EH (cell line): ENCODE data around the gene SLC25A21.

Experiments used
- DNase-seq: peaks from one replicate; pipeline ENCODE4 v3.0.0-alpha.2; 2015; ENCODE audit warnings: low read depth

The SLC25A21 gene

GRCh38 chr14:37045340-37046061 lies 126.9 kb downstream of the SLC25A21 start:
- no peak for DNase-seq

- no peak for DNase-seq
Measured at GRCh38 chr14:37037636-37038387, 134.6 kb downstream of the SLC25A21 start.

GRCh38 chr14:37036669-37037341 lies 135.6 kb downstream of the SLC25A21 start:
- peak; percentile 49 for DNase-seq

- no peak for DNase-seq
Measured at GRCh38 chr14:37035401-37035800, 137.0 kb downstream of the SLC25A21 start.

GRCh38 chr14:37034410-37035285 lies 137.8 kb downstream of the SLC25A21 start:
- peak; percentile 49 for DNase-seq

- DNase-seq, result no peak
Measured at GRCh38 chr14:37032863-37033262, 139.5 kb downstream of the SLC25A21 start.

GRCh38 chr14:37027188-37027824 lies 145.1 kb downstream of the SLC25A21 start:
- DNase-seq, result no peak

GRCh38 chr14:37023875-37024565 lies 148.4 kb downstream of the SLC25A21 start:
- DNase-seq, result no peak

GRCh38 chr14:37021390-37021789 lies 151.0 kb downstream of the SLC25A21 start:
- no peak for DNase-seq

- DNase-seq, result no peak
Measured at GRCh38 chr14:37019488-37019887, 152.9 kb downstream of the SLC25A21 start.

- DNase-seq, result no peak
Measured at GRCh38 chr14:37018571-37019240, 153.7 kb downstream of the SLC25A21 start.

GRCh38 chr14:37013078-37013477 lies 159.3 kb downstream of the SLC25A21 start:
- no peak for DNase-seq

GRCh38 chr14:36998686-36999085 lies 173.7 kb downstream of the SLC25A21 start:
- DNase-seq, result peak; percentile 23

GRCh38 chr14:36997843-36998242 lies 174.6 kb downstream of the SLC25A21 start:
- DNase-seq, result peak; percentile 35

- DNase-seq, result no peak
Measured at GRCh38 chr14:36996857-36997590, 175.4 kb downstream of the SLC25A21 start.

- DNase-seq, result peak; percentile 84
Measured at GRCh38 chr14:36996133-36996856, 176.1 kb downstream of the SLC25A21 start.

GRCh38 chr14:36989806-36990205 lies 182.6 kb downstream of the SLC25A21 start:
- DNase-seq, result no peak

GRCh38 chr14:36988989-36989388 lies 183.4 kb downstream of the SLC25A21 start:
- no peak for DNase-seq

GRCh38 chr14:36988568-36988967 lies 183.8 kb downstream of the SLC25A21 start:
- peak; percentile 62 for DNase-seq
